ENCODE measurements around the gene TSHR.
"Not testable (repeated sequence)": the region's sequence is repeated elsewhere in the genome, so short reads cannot be mapped to it uniquely, and the experiment has no call there.

Gene TSHR

DNA sequence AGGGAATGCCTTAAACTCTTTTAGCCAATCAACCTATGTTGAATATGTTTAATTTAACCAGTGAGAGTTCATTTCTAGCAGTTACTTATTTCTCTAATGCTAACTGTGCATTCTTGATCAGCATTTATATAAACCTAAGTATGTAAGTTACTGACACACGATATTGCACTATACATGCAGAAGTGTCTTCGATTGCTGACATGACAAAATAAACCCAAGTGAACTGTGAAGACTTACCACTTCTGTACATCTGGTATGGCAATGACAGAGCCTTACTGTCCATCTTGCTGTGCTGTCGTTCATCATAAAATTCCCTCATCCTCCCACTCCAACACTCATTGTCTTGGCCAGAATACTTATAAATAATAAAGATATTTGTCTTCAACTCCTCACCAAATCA is 131.8 kb downstream of the TSHR start:
- no peak for DNase-seq

DNA sequence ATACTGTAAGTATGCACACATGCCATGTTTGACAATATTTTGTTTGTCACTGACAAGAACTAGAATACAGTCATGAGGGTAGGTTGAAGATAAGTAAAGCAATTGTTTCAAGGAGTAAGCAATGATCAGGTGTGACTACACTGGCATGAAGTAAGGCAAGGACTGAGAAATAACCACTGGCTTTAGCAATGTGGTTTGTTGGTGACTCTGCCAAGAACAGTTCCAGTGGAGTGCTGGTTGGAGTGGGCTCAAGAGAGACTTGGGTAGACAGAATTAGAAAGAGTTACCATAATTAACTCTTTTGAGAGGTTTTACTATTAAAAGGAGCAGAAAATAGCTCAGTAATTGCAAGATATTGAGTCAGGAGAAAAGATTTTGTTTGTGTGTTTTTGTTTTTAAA is 135.7 kb downstream of the TSHR start:
- DNase-seq = no peak

DNA sequence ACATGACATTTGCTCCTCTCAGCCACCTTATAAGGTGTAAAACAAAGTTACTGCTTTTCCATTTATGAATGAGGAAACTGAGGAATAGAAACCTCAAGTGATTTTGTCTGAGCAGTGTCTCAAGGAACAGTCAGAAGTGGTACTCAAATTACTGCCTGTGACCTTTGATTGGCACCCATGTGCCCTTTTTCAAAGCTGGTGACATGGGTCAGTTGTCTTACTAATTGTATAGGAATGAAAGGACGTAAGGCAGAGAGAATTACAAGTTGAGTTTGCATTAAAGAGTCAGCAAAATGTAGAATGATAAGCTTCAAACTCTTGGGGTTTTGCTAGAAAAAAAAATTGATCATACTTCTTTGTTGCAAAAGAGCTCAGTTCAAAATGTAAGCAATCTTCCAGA is 136.2 kb downstream of the TSHR start:
- no peak for DNase-seq

DNA sequence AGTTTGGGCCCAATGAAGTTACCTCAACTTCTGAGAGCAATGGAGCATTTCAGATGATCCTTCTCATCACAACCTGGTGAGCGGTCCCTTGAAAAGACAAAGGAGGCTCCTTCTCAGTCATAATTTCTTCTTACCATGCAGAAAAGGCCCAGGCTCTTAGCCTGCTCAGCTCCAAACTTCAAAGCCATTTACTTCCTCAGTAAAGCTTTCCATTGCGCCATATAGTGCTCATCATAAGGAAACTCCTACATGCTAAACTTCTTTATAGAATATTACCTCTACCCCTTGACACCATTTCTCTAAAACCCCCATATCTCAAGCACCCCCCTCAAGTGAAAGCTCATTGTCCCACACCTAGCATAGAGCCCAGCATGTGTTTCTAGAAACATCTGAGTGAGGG is 138.2 kb downstream of the TSHR start:
- peak; percentile 22 to 47 for DNase-seq

DNA sequence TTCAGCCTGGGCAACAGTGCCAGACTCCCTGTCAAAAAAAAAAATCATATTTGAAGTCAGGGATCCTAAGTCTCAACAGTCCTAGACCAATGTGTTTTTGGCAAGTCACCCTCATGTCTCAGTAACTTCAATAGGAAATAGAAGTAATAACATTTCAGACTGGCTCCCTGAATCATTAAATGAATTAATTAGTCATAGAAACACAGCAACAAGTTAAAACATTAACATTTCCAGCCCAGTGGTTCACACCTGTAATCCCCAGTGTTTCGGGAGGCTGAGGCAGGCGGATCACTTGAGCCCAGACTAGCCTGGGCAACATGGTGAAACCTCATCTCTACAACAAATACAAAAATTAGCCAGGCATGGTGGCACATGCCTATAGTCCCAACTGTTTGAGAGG is 140.1 kb downstream of the TSHR start:
- no peak for DNase-seq

DNA sequence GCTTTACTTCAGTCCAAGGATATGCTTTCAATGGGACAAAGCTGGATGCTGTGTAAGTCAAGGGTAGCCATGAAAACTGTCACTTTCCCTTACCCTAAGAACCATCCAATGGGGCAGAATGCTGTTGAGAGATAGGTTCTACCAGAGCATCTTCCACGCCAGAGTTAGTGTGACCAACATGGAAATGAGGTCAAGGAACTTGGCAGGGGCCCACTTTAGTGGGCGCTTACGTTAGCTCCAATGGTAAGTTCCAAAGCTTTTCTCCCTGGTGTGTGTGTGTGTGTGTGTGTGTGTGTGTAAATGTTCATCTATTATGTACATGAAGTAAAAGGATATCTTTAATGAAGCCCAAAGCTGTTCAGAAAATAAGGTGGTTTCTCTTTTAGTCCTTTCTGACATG is 141.2 kb downstream of the TSHR start:
- no peak for DNase-seq

GRCh38 chr14:81102217-81102616 is 146.8 kb downstream of the TSHR start:
- no peak for DNase-seq

- no peak for DNase-seq
Measured at GRCh38 chr14:81103443-81103842, 148.0 kb downstream of the TSHR start.

DNA sequence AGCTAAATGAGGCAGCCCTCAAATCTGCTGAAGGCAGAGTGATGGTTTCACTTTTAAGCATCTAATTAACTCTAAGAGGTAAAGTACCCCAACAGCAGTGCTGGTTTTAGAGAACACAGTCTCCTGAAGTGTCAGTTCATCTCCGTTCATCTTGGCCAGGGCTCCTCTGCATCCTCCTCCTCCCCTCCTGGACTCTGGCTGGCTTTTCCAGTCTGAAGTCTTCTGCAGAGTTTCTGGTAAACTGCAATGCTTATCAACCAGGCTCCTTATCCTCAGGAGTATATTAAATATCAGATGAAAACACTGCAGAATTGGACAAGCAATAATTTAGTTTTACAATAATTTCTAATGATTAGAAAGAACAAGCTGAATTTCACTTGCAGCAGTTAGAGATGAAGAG is 150.0 kb downstream of the TSHR start:
- DNase-seq = no peak

GRCh38 chr14:81105961-81106360 is 150.5 kb downstream of the TSHR start:
- no peak for DNase-seq

DNA sequence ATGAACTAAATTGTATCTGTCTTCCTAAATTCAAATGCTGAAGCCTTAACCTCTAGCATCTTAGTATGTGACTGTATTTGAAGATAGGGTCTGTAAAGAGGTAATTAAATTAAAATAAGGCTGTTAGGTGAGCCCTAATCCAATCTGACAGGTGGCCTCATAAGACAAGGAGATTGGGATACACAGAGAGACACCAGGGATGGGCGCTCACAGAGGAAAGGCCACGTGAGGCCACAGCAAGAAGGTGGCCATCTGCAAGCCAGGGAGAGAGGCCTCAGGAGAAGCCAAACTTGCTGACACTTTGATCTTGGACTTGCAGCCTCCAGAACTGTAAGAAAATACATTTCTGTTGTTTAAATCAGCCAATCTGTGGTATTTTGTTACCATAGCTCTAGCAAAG is 154.8 kb downstream of the TSHR start:
- DNase-seq = no peak

DNA sequence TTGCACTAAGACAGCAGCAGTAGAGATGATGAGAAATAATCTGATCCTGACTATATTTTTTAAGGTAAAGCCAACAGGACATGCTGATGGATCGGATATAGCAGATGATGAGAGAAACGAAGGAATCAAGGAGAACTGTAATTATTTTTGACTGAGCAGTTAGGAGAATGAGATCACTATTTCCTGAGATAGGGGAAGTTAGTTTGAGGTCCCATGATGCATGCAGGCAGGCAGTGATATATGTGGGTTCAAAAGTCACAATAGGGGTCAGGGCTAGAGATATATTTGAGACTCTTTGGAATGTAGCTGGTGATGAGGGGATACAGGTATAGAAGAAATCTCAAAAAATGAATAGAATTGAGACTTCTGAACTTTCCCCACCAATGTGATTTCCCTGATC is 157.8 kb downstream of the TSHR start:
- peak; percentile 31 to 47 for DNase-seq

- not testable (repeated sequence) for DNase-seq
Measured at GRCh38 chr14:81113945-81114820, 158.8 kb downstream of the TSHR start.

GRCh38 chr14:81120501-81120900 is 165.1 kb downstream of the TSHR start:
- peak; percentile 16 to 29 for DNase-seq

- peak; percentile 30 to 56 for DNase-seq
Measured at GRCh38 chr14:81122326-81122725, 166.9 kb downstream of the TSHR start.

- peak; percentile 56 to 59 for DNase-seq
Measured at GRCh38 chr14:81123811-81124210, 168.4 kb downstream of the TSHR start.

GRCh38 chr14:81125536-81125935 is 170.1 kb downstream of the TSHR start:
- DNase-seq = no peak

- peak; percentile 78 to 93 for DNase-seq
Measured at GRCh38 chr14:81127785-81128184, 172.4 kb downstream of the TSHR start.

GRCh38 chr14:81129242-81129641 is 173.8 kb downstream of the TSHR start:
- DNase-seq = no peak

- no peak for DNase-seq
Measured at GRCh38 chr14:81132468-81132867, 177.0 kb downstream of the TSHR start.

DNA sequence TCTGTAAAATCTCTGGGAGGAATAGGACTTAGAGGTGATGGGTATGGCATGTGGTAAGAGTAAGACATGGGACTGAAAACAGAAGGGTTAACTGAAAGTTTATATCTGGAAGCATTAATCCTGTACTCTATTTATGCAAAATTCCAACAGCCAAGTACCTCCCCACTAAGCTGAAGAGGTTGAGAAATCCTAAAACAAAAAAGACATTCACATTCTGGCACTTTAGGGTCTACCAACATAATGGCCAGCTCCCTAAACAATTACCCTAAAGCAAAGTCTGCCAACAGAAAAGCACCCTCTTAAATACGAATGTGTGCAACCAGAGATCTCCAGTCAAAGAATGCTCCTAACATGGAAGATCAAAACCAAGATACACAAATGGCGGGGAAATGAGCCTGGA is 178.0 kb downstream of the TSHR start:
- DNase-seq = no peak

- DNase-seq = peak; percentile 44 to 70
Measured at GRCh38 chr14:81137316-81137715, 181.9 kb downstream of the TSHR start.

GRCh38 chr14:81138429-81138828 is 183.0 kb downstream of the TSHR start:
- DNase-seq = no peak

DNA sequence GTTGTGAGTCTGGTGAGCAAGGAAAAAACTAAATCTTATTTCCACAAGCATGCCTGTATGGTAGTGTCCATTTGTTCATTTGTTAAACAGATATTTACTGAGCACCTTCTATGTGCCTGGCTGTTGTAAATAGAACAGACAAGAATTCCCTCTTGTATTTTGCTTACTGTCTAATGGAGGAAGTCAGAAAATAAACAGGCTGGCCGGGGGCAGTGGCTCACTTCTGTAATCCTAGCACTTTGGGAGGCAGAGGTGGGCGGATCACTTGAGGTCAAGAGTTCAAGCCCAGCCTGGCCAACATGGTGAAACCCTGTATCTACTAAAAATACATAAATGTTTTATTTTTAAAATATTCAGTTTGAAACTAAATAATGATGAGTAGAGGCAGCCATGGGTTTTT is 186.0 kb downstream of the TSHR start:
- peak; percentile 43 for DNase-seq

- no peak for DNase-seq
Measured at GRCh38 chr14:81143793-81144192, 188.4 kb downstream of the TSHR start.
